GM12874 (cell line): ENCODE measurements around the gene SLN.

Experiments
- CTCF ChIP-seq: IDR thresholded peaks from 2 replicates; pipeline ENCODE4 v1.5.1; 2011; ENCODE audit warnings: low read depth, mild to moderate bottlenecking, control low read depth, low read length, moderate library complexity; ENCODE audit not compliant: insufficient read depth

Gene SLN

GRCh38 chr11:107678632-107678971, 33.3 kb downstream of the SLN start:
- no peak for TF ChIP-seq CTCF

- no peak for TF ChIP-seq CTCF
These were observed 33.8 kb downstream of the SLN start for GRCh38 chr11:107677924-107678631.

GRCh38 chr11:107676336-107677057, 35.4 kb downstream of the SLN start:
- no peak for TF ChIP-seq CTCF

- no peak for TF ChIP-seq CTCF
These were observed 36.0 kb downstream of the SLN start for GRCh38 chr11:107675902-107676301.

- TF ChIP-seq CTCF = no peak
These were observed 41.8 kb downstream of the SLN start for GRCh38 chr11:107669893-107670601.

GRCh38 chr11:107669191-107669740, 42.6 kb downstream of the SLN start:
- no peak for TF ChIP-seq CTCF
